Panc1 (cell line): ENCODE data around the gene TAX1BP1. TPM values are rescaled to one million over a fixed set of nuclear protein-coding genes. Genes with fewer than 3 reads are reported as not detected.
"Not testable (repeated sequence)": the region's sequence is repeated elsewhere in the genome, so short reads cannot be mapped to it uniquely, and the experiment has no call there.

Experiments
- ATAC-seq: fragments of 200-7000 bp; cut with Tn5 transposase; 2 replicates; pipeline ENCODE4 v1.9.1; 2020; ENCODE audit warnings: mild to moderate bottlenecking, moderate library complexity
- BruUV-seq: library from RNA; stranded (reverse); fragments of 400-500 nt; replicated peaks from 2 replicates; lab custom pipeline; 2021; lab: Mats Ljungman, UMichigan
- CTCF ChIA-PET: fragments of 300-600 bp; sonication (Branson Sonifier 250); formaldehyde crosslinking; loops from one replicate; lab custom pipeline; 2022; ENCODE audit warnings: antibody characterized with exemption; lab: Charles Lee
- POLR2A ChIA-PET: fragments of 300-600 bp; sonication (Branson Sonifier 250); formaldehyde crosslinking; loops from one replicate; lab custom pipeline; 2022; ENCODE audit warnings: antibody characterized with exemption; lab: Charles Lee
- DNase-seq: peaks from one replicate; pipeline ENCODE4 v3.0.0-alpha.2; 2010; ENCODE audit warnings: low read depth, low spot score
- H3K27ac ChIP-seq: 2 replicates; pipeline ENCODE4 v1.5.1; 2011; ENCODE audit warnings: mild to moderate bottlenecking, low read length, inconsistent platforms
- H3K27me3 ChIP-seq: fragments of 200-500 bp; sonication (Bioruptor generic); 2 replicates; pipeline ENCODE4 v1.6.0; 2014; ENCODE audit warnings: low read length, inconsistent platforms; ENCODE audit not compliant: control insufficient read depth, insufficient read depth
- H3K36me3 ChIP-seq: fragments of 200-500 bp; sonication (Bioruptor generic); 2 replicates; pipeline ENCODE4 v1.5.1; 2014; ENCODE audit warnings: inconsistent platforms, mild to moderate bottlenecking, low read length, moderate library complexity; ENCODE audit not compliant: control insufficient read depth, insufficient read depth
- H3K4me1 ChIP-seq: 2 replicates; pipeline ENCODE4 v1.5.1; 2011; ENCODE audit warnings: inconsistent platforms, mild to moderate bottlenecking, low read length, moderate library complexity; ENCODE audit not compliant: control insufficient read depth, insufficient read depth
- H3K4me3 ChIP-seq, 2 experiments: 2 replicates each; pipeline ENCODE4 v1.5.1; 2011 to 2012; ENCODE audit warnings: low read depth in 2 of 2, low read length in 2 of 2, mild to moderate bottlenecking in 2 of 2, inconsistent platforms in 1 of 2, moderate library complexity in 1 of 2
- H3K9me3 ChIP-seq: fragments of 200-500 bp; sonication (Bioruptor generic); 2 replicates; pipeline ENCODE4 v1.5.1; 2014; ENCODE audit warnings: low read depth, mild to moderate bottlenecking, inconsistent platforms, low read length, moderate library complexity; ENCODE audit not compliant: control insufficient read depth, insufficient read depth
- CTCF ChIP-seq: fragments of 450-650 bp; IDR thresholded peaks from 2 replicates; pipeline ENCODE4 v1.5.1; 2017; ENCODE audit warnings: mild to moderate bottlenecking
- POLR2AphosphoS5 ChIP-seq: IDR thresholded peaks from 2 replicates; pipeline ENCODE4 v1.6.1; 2012; ENCODE audit warnings: mild to moderate bottlenecking, low read depth, low read length, moderate library complexity
- REST ChIP-seq, 2 experiments: IDR thresholded peaks; 2 replicates each; pipeline ENCODE4 v1.6.1; 2011 to 2012; ENCODE audit warnings: low read depth in 2 of 2, control low read depth in 1 of 2, low read length in 1 of 2, mild to moderate bottlenecking in 1 of 2, moderate library complexity in 1 of 2; ENCODE audit not compliant: insufficient read depth in 1 of 2
- SIN3A ChIP-seq: IDR thresholded peaks from 2 replicates; pipeline ENCODE4 v1.6.1; 2012; ENCODE audit warnings: low read depth, mild to moderate bottlenecking, low read length, moderate library complexity, borderline replicate concordance; ENCODE audit not compliant: insufficient read depth
- TCF7L2 ChIP-seq: IDR thresholded peaks from 2 replicates; pipeline ENCODE4 v1.6.1; 2011; ENCODE audit warnings: mild to moderate bottlenecking, low read depth, low read length, inconsistent platforms
- in situ Hi-C: cut with HindIII; loops from 2 replicates; pipeline ENCODE4 v1.10.0; 2016; ENCODE audit warnings: low sequenced_read_pairs, low pct_unique_long_range_greater_than_20kb
- intact Hi-C: fragments of 100-400 bp; cut with micrococcal nuclease; formaldehyde crosslinking; loops from one replicate; pipeline ENCODE4 v1.10.0; 2022; ENCODE audit not compliant: unreplicated experiment
- total RNA-seq: library from RNA; stranded (reverse); gene quantifications from one replicate; pipeline ENCODE4 v1.2.1, GENCODE V29; 2021; ENCODE audit not compliant: unreplicated experiment

TAX1BP1 gene
- total RNA-seq, 1 experiment from 2014 or later: 125 TPM

DNA sequence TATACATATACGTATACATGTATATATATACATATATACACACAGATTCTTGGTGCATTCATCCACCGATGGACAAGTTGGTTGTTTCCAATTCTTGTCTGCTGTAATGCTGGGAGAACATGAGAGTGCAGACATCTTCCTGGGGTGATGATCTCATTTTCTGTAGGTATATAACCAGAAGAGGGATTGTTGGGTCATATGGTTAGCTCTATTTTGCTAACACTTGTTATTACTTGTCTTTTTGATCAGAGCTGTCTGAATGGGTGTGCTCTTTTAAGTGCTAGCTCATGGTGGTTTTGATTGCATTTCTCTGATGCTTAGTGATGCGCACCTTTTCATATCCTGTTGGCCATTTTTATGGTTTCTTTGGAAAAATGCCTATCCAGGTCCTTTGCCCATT, 106.4 kb downstream of the TAX1BP1 start:
- no peak for TF ChIP-seq TCF7L2
- CTCF ChIA-PET: no interaction called here
- BruUV-seq: TSS peak; percentile 78
- H3K4me3 ChIP-seq: no peak overlapping the region
- ATAC-seq (no peak), DNase-seq (no peak)
- POLR2A ChIA-PET: no interaction called here
- no peaks in the 10 kb centered on the region for H3K27me3 ChIP-seq
- in situ Hi-C loops (no loop called here), intact Hi-C loops (no loop called here)
- H3K4me1 ChIP-seq: no peaks in the 10 kb centered on the region
- no peaks in the 10 kb centered on the region for H3K36me3 ChIP-seq
- H3K27ac ChIP-seq: no peak overlapping the region
- no peaks in the 10 kb centered on the region for H3K9me3 ChIP-seq

DNA sequence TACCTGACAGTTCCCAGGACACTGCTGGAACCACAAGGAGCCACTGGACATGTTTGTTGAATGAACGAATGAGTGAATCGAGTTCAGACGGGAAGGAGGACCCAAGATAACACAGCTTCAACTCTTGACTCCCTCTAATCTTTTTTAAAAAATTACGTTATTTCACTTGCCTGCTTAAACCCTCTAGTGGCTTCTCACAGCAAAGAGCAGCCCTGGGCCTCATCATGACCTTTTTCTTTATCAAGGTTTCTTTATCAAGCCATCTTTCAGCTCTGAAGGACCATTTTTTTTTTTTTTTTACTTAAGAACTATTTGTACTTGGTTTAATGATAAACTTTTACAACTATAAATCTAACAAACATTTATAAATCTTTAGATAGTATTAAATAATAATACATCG, 110.6 kb downstream of the TAX1BP1 start:
- Histone ChIP-seq H3K27ac (no peak overlapping the region), H3K4me1 (no peaks in the 10 kb centered on the region), H3K36me3 (no peaks in the 10 kb centered on the region), H3K27me3 (no peaks in the 10 kb centered on the region), H3K4me3 (no peak overlapping the region), H3K9me3 (no peaks in the 10 kb centered on the region)
- in situ Hi-C loops (no loop called here), intact Hi-C loops (no loop called here)
- no TSS peak for BruUV-seq
- ATAC-seq (no peak), DNase-seq (no peak)
- POLR2A ChIA-PET: no interaction called here
- no peak for TF ChIP-seq CTCF
- TF ChIP-seq SIN3A: no peak
- TF ChIP-seq TCF7L2: no peak
- no peak for TF ChIP-seq REST (IDR thresholded peaks at IDR 0.05; ENCODE audit: insufficient read depth in 1 of 2, low read depth in 2 of 2, low read length in 1 of 2)
- TF ChIP-seq POLR2AphosphoS5: no peak
- CTCF ChIA-PET: no interaction called here

DNA sequence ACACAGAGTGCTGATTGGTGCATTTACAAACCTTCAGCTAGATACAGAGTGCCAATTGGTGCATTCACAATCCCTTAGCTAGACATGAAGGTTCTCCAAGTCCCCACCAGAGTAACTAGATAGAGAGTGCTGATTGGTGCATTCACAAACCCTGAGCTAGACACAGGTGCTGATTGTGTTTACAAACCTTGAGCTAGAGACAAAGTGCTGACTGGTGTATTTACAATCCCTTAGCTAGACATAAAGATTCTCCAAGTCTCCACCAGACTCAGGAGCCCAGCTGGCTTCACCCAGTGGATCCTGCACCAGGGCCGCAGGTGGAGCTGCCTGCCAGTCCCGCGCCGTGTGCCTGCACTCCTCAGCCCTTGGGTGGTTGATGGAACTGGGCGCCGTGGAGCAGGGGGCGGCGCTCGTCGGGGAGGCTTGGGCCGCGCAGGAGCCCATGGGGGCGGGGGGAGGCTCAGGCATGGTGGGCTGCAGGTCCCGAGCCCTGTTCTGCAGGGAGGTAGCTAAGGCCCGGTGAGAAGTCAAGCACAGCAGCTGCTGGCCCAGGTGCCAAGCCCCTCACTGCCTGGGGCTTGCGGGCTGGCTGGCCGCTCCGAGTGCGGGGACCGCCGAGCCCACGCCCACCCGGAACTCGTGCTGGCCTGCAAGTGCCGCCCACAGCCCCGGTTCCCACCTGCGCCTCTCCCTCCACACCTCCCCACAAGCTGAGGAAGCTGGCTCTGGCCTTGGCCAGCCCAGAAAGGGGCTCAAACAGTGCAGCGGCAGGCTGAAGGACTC, 116.9 kb downstream of the TAX1BP1 start:
- POLR2A ChIA-PET, ATAC-seq, intact Hi-C loops, H3K4me3 ChIP-seq, BruUV-seq, H3K9me3 ChIP-seq, in situ Hi-C loops, CTCF ChIA-PET, H3K36me3 ChIP-seq, H3K27ac ChIP-seq, DNase-seq, H3K27me3 ChIP-seq, H3K4me1 ChIP-seq: not testable (repeated sequence)
